NCI-H146 (cell line): ENCODE data around the gene TUSC2.

Source experiments
- DNase-seq: peaks from one replicate; lab custom pipeline; 2025; lab: John Stamatoyannopoulos, UW

Gene TUSC2

DNA sequence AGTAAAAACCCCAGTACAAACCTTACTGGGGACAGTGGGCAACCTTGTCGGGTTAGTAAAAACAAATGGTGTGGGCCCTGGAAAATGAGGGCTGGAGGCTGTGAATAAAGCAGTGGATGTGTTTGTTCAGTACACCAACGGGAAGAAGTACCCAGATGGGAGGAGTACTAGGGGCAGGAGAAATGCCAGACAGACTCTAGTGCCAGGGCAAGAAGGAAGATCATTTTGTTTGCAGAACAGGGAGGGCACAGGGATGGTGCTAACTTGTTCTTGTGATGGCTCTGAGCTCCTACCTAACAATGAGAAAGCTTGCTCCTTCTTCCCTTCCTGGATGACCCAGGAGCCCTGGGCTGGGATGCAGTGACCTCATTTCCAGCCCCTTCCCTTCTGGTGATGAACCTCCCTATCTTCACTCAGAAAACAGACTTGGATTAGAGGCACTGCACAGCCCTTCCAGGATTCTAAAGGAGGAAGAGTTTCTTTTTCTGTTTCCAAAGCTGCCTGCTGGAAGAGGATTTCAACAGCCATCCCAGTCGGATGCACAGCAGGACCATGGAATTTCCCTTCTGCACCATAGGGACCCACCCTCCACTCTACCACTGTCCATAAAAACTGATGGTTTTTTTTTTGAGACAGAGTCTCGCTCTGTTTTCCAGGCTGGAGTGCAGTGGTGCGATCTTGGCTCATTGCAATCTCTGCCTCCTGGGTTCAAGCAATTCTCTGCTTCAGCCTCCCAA lies 6.5 kb upstream of the TUSC2 start:
- DNase-seq = no peak

- DNase-seq = no peak
Measured at GRCh38 chr3:50333744-50334328, 5.8 kb upstream of the TUSC2 start.

DNA sequence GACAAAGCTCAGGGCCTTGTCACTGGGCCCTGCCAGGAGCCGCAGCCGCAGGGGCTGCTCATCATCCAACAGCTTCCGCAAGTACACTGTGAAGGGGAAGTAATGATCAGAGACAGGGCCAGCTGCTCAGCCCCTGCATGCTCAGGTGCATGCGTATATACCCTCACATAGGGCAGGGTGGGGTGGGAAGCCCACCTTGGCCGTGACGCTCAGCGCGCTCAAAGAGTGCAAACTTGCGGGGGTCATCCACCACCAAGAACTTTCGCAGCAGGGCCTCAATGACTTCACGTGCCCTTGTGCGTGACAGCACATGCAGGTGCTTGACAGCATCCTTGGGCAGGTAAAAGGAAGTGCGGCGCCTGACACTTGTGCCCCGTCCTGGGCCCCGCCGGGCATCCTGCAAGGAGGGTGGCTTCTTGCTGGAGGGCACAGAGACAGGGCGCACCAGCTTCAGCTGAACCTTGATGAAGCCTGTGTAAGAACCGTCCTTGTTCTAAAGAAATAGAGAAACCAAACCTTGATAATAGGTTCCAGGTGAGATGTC lies 3.4 kb upstream of the TUSC2 start:
- no peak for DNase-seq

GRCh38 chr3:50330330-50330729 lies 2.3 kb upstream of the TUSC2 start:
- no peak for DNase-seq

- DNase-seq = no peak
Measured at GRCh38 chr3:50327129-50327528, 894 bp downstream of the TUSC2 start.

GRCh38 chr3:50326182-50326541 lies 1.9 kb downstream of the TUSC2 start:
- no peak for DNase-seq

GRCh38 chr3:50325497-50326181 lies 2.4 kb downstream of the TUSC2 start:
- DNase-seq = no peak

GRCh38 chr3:50325113-50325480 lies 2.9 kb downstream of the TUSC2 start:
- no peak for DNase-seq

- peak; percentile 74 for DNase-seq
Measured at GRCh38 chr3:50324351-50325112, 3.5 kb downstream of the TUSC2 start.

DNA sequence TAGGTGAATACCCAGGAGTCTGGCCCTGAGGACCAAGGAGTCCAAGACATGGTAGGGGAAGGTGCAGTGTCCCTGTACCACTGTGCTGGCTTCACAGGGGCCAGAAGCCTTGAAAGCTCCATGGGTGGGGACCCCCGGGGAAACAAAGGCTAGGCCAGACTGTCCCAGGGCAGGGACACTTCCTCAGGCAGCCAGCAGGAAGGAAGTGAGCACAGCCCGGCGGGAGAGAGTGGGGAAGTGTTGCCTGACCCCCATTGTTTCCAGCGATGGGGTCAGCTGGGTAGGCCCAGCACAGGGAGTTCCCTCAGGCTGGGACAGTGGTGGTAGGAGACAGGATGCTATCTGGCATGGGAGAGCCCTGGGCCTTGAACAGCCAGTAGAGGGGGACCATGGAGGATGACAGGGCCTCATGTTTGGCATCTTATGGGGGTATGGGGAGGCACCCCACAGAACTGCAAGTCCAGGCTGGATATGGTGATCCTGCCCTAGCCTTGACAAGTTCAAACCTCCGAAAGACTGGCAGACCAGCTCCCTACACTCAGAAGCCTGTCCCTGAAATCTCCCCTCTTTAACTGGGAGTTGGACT lies 4.3 kb downstream of the TUSC2 start:
- no peak for DNase-seq

DNA sequence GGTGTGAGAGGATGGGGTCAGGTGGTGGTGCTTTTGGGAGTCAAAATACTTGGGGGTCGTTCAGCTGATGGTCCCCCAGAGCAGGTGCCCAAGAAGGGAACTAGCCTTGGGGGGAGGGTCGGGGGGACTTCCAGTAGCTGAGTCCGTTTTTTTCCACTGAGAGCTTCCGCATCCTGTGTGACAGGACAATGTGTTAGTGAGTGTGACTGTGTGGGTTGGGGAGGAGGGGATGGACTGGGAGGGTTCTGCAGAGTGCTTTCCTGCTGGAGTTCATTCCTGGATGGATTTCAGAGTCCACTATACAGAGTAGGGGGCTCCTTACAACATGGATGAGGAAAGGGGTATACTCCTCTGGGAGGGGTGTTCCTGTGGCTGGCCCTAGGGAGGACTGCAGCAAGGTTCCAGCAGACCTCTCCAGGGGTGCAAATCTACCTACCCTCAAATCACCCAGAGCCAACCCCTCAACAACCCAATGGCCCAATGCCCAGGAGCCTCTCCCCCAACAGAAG lies 4.9 kb downstream of the TUSC2 start:
- DNase-seq = no peak

DNA sequence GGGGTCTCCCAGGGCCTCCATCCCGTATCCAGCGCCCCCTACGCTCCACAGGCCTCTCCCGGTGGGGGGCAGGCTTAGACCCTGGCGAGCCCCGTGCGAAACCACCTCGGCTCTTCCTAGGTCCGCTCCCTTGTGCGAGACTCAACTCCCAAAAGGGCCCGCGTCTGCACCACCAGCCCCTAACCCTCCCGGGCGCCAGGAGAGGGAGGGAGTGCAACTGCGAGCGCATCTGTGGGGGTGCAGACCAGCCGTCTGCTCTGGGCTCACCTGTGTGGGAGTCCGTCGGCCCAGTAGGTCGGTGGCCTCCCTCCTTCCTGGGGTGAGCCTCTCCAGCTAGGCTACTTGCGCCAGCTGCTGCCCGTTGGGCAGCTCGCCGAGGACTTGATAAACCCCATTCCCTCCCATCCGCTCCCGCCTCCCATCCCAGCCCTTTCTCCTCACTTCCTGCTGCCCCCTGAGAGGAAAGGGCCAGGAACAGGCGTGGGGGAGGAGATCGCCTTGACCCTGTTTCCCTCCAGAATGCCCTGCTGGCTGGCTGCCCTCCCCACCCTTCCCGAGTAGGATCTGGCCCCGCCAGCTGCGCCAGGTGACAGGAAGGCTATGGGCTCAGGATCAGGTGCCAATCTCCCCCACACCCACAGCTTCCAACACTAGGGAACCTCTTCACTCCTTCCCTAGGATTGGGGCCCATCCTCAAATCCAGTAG lies 5.5 kb downstream of the TUSC2 start, which contains the start of gene HYAL2:
HYAL2 (minus strand) TSS at position 360 of the 706 bp plus-strand sequence. CDS start 2,256 bp downstream, outside the sequence.
- no peak for DNase-seq

DNA sequence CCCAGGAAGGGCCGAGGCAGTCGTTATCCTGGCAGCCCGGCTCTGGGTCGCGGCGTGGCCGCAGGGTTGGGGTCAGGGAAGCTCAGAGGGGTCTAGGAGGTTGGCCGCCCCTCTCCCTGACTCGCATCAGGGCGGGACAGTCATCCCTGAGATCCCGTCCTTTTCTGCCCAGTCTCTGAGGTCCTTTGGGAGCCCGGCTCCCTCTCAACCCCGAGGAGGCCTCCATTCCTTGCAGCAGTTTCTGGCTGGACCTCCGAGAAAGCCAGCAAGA lies 6.0 kb downstream of the TUSC2 start:
- no peak for DNase-seq

- peak; percentile 78 for DNase-seq
Measured at GRCh38 chr3:50321336-50322114, 6.5 kb downstream of the TUSC2 start.

- peak; percentile 72 for DNase-seq
Measured at GRCh38 chr3:50320853-50321335, 7.1 kb downstream of the TUSC2 start.

- DNase-seq = no peak
Measured at GRCh38 chr3:50319894-50320625, 8.0 kb downstream of the TUSC2 start.

DNA sequence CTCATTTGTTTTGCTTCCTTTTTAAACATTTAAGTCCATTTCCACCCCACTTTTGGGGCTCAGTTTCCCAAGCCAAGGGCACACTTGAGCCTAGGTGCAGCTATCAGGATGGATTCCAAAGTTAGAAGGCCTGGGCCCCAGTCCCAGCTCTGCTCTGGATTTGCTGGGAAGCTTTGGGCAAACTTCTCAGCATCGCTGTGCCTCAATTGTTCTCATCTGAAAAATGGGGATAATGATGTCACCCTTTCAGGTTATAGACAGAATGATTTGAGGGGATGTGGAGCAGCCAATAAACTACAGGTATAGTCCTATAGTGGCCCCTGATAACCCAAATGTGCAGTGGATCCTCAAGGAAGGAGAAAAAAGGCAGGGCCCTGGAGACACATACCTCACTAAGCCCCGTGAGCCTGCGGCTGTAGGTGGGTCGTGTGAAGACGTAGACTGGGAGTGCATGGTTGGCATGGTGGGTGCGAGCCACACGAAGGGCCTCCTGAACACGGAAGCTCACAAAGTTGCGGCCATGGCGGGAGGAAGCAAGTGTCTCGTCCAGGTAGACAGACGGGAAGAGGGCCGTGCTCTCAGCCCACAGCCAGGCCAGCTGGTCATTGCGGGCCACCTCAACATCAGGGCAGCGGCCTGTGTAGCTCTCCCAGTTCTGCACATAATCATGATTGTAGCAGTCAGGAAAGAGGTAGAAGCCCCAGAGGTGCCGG lies 8.7 kb downstream of the TUSC2 start:
- DNase-seq = no peak

DNA sequence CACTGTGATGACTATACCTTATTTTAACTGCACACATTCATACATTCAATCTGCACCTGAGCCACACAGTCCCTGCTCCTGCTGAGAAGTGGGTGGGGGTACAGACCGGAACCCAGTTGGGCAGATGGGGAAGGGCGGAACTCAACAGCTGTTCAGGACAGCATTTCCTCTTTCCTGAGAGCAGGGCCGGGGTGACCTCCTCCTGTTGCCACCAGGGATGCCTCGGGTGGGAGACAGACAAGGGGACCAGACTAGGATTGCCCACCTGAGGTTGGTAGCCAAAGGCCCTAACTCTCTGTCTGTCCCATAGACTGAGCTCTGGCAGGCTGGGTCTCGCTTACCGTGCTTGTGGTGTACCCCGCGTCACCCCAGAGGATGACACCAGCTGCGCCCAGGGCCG lies 9.4 kb downstream of the TUSC2 start:
- no peak for DNase-seq

- DNase-seq = no peak
Measured at GRCh38 chr3:50318163-50318562, 9.9 kb downstream of the TUSC2 start.
